CD4-positive, CD25-positive, alpha-beta regulatory T cell (primary cell): ENCODE data around the gene CDR2. TPM values are rescaled to one million over a fixed set of nuclear protein-coding genes. Genes with fewer than 3 reads are reported as not detected.

ENCODE experiments used
- ATAC-seq, 2 donors: fragments of 150-1000 bp; cut with Tn5 transposase; one replicate each; pipeline ENCODE4 v1.10.0; 2021; ENCODE audit warnings: low read depth in 2 of 2, moderate number of reproducible peaks in 2 of 2, moderate library complexity in 1 of 2
- DNase-seq, 3 donors: peaks; one replicate each; pipeline versions ENCODE4 v3.0.0 to v3.0.0-alpha.2; 2012 to 2022; ENCODE audit warnings: mixed read lengths in 1 of 3
- H3K27ac ChIP-seq: one replicate; pipeline ENCODE4 v1.7.0; 2013; ENCODE audit warnings: mild to moderate bottlenecking, low read length; ENCODE audit not compliant: insufficient read depth, poor library complexity, severe bottlenecking
- H3K27me3 ChIP-seq: one replicate; pipeline ENCODE4 v1.7.0; 2013; ENCODE audit warnings: low read length; ENCODE audit not compliant: control insufficient read depth, insufficient read depth
- H3K36me3 ChIP-seq: one replicate; pipeline ENCODE4 v1.7.0; 2013; ENCODE audit warnings: mild to moderate bottlenecking, low read length, moderate library complexity; ENCODE audit not compliant: control insufficient read depth, insufficient read depth
- H3K4me1 ChIP-seq: 2 replicates; pipeline ENCODE4 v1.7.0; 2013; ENCODE audit warnings: mild to moderate bottlenecking, low read length; ENCODE audit not compliant: insufficient read depth, control insufficient read depth, poor library complexity, severe bottlenecking
- H3K4me3 ChIP-seq: one replicate; pipeline ENCODE4 v1.7.0; 2013; ENCODE audit warnings: low read depth, mild to moderate bottlenecking, low read length, moderate library complexity
- H3K9me3 ChIP-seq, 2 experiments: 1 replicate in 1 of 2; 2 replicates in 1 of 2; pipeline ENCODE4 v1.7.0; 2013; ENCODE audit warnings: low read length in 2 of 2, mild to moderate bottlenecking in 1 of 2, moderate library complexity in 1 of 2; ENCODE audit not compliant: control insufficient read depth in 2 of 2
- H3K27ac Mint-ChIP-seq, 3 donors: one replicate each; pipeline ENCODE4 v1.8.0; 2020 to 2022; ENCODE audit warnings: mild to moderate bottlenecking in 3 of 3, mixed read lengths in 3 of 3, moderate library complexity in 2 of 3
- H3K27me3 Mint-ChIP-seq: one replicate; pipeline ENCODE4 v1.8.0; 2022; ENCODE audit warnings: mild to moderate bottlenecking, mixed read lengths
- H3K36me3 Mint-ChIP-seq: one replicate; pipeline ENCODE4 v1.8.0; 2020; ENCODE audit warnings: mixed read lengths
- H3K4me1 Mint-ChIP-seq, 4 donors: one replicate each; pipeline ENCODE4 v1.8.0; 2020 to 2022; ENCODE audit warnings: mixed read lengths in 4 of 4, mild to moderate bottlenecking in 1 of 4
- H3K4me3 Mint-ChIP-seq, 4 donors: one replicate each; pipeline ENCODE4 v1.8.0; 2020 to 2022; ENCODE audit warnings: mild to moderate bottlenecking in 4 of 4, mixed read lengths in 4 of 4, moderate library complexity in 3 of 4
- H3K9me3 Mint-ChIP-seq, 7 donors: one replicate each; pipeline ENCODE4 v1.8.0; 2020 to 2022; ENCODE audit warnings: mixed read lengths in 7 of 7, mild to moderate bottlenecking in 3 of 7, moderate library complexity in 2 of 7
- polyA plus RNA-seq, 4 donors: library from polyadenylated mRNA; unstranded; fragments of 300-500 nt; fragmentation: Illumina TruSeq; gene quantifications; one replicate each; pipeline ENCODE4 v1.2.3, GENCODE V29; 2021
- total RNA-seq: library from RNA; stranded (reverse); gene quantifications from one replicate; pipeline ENCODE4 v1.2.3, GENCODE V29; 2022

Gene CDR2
- total and polyA plus RNA-seq, 5 donors from 2014 or later, result 64.7 to 90.2 (median 75.6) TPM

DNA sequence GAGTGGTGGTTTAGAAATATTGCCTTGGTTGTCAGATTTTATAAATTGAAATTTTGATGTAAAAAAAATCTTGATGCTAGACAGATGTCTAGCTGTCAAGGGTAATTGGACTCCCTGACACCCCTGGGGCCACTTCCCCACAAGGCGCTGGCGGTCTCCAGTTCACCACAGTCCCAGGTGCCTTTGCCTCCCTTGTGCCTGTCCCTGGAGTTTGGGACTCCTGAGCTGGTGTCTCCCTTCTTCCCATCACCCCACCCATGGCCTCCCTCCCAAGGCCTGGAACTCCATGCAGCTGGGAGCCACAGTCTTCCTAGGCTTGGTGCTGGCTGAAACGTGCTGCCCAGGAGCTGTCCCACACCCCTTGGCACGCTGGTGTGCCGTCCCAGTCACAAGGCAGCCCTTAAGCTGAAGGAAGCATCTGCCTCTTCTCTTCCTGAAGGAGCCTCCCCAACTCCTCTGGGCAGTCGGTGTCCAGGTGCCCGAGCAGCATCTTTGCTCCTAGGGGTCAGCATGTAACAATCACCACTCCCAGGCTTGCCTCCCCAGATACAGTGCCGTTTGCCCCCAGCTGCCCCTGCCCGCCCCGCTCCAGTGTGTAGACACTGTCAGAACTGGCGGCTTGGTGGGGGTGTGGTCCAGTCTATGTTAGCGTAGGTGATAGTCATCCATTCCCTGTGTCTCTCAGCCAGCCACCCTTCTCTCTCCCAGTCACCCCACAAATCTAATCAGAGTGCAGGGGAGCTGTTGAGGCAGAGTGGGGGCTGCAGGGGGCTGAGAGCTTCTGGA, 51.1 kb downstream of the CDR2 start:
- Histone ChIP-seq H3K27ac (no peak overlapping the region), H3K4me1 (peaks cover under 1% of the 10 kb centered on the region), H3K4me3 (no peak overlapping the region), H3K27me3 (no peaks in the 10 kb centered on the region), H3K36me3 (peaks cover 75% of the 10 kb centered on the region), H3K9me3 (no peaks in the 10 kb centered on the region)
- DNase-seq (no peak), ATAC-seq (no peak)
- peak overlapping the region in 2 of 3 donors; percentile 41 to 69 for H3K27ac Mint-ChIP-seq
- no peak overlapping the region for H3K4me3 Mint-ChIP-seq
- H3K9me3 Mint-ChIP-seq, result no peaks in the 10 kb centered on the region
- H3K36me3 Mint-ChIP-seq, result peaks cover 22% of the 10 kb centered on the region
- H3K27me3 Mint-ChIP-seq, result no peaks in the 10 kb centered on the region
- H3K4me1 Mint-ChIP-seq, result peaks cover 6 to 12% (median 7%) of the 10 kb centered on the region in 4 donors

GRCh38 chr16:22322741-22323140, 51.7 kb downstream of the CDR2 start:
- Mint-ChIP-seq H3K36me3 (peaks cover 22% of the 10 kb centered on the region), H3K4me1 (peaks cover 6 to 12% (median 7%) of the 10 kb centered on the region in 4 donors), H3K4me3 (no peak overlapping the region), H3K9me3 (no peaks in the 10 kb centered on the region), H3K27me3 (no peaks in the 10 kb centered on the region), H3K27ac (peak overlapping the region in 1 of 3 donors; percentile 20)
- Histone ChIP-seq H3K36me3 (peaks cover 73% of the 10 kb centered on the region), H3K4me1 (no peaks in the 10 kb centered on the region), H3K4me3 (no peak overlapping the region), H3K27ac (no peak overlapping the region), H3K27me3 (no peaks in the 10 kb centered on the region), H3K9me3 (no peaks in the 10 kb centered on the region)
- DNase-seq (no peak), ATAC-seq (no peak)

GRCh38 chr16:22322021-22322471, 52.4 kb downstream of the CDR2 start:
- no peak overlapping the region for H3K4me3 Mint-ChIP-seq

DNA sequence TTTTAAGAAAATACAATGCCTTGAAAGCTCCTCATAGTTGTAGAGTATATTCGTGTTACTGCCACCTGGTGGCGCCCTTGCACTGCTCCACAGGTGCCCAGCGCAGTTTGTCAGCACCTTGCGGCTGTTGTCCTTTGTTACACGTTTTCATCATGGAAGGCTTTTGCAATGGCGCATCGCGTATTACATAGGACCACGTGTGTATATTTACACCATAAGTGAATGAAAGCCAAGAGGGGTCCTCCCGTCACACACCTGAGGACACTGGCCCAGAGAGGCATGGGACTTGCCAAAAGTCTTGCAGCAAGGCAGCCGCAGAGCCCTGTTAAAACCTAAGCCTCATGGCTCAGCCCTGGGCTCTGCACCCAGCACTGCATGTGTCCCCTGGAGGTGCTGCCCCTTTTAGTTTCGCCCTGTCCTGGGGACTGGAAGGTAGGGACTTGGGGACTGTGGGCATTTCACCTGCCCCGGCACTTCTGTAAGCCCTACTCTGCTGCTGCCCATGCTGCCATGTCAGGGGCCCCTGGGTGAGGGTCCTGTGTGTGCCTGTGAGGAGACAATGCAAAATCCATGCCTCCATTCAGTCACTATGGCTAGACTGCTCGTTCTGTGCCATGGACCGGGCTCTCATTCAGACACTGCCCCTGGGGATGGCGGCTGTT, 52.9 kb downstream of the CDR2 start:
- H3K9me3 ChIP-seq, result no peaks in the 10 kb centered on the region
- H3K4me3 ChIP-seq, result no peak overlapping the region
- no peaks in the 10 kb centered on the region for H3K4me1 ChIP-seq
- H3K27me3 ChIP-seq, result no peaks in the 10 kb centered on the region
- H3K4me1 Mint-ChIP-seq, result peaks cover 5 to 6% (median 6%) of the 10 kb centered on the region in 4 donors
- no peak overlapping the region for H3K27ac ChIP-seq
- peak overlapping the region in 2 of 3 donors; percentile 71 to 87 for H3K27ac Mint-ChIP-seq
- H3K36me3 Mint-ChIP-seq, result peaks cover 21% of the 10 kb centered on the region
- no peaks in the 10 kb centered on the region for H3K27me3 Mint-ChIP-seq
- peak; percentile 73 to 79 for ATAC-seq
- peaks cover 72% of the 10 kb centered on the region for H3K36me3 ChIP-seq
- H3K4me3 Mint-ChIP-seq, result peak overlapping the region in 1 of 4 donors; percentile 66
- peak; percentile 54 to 84 (median 76) for DNase-seq
- H3K9me3 Mint-ChIP-seq, result no peaks in the 10 kb centered on the region

More at GRCh38 chr16:22322021-22322471, 52.4 kb downstream of the CDR2 start:
- Histone ChIP-seq H3K9me3 (no peaks in the 10 kb centered on the region), H3K27ac (no peak overlapping the region), H3K36me3 (peaks cover 73% of the 10 kb centered on the region), H3K4me1 (no peaks in the 10 kb centered on the region), H3K4me3 (no peak overlapping the region), H3K27me3 (no peaks in the 10 kb centered on the region)
- no peaks in the 10 kb centered on the region for H3K9me3 Mint-ChIP-seq
- H3K36me3 Mint-ChIP-seq, result peaks cover 22% of the 10 kb centered on the region
- H3K4me1 Mint-ChIP-seq, result peaks cover 6 to 8% (median 6%) of the 10 kb centered on the region in 4 donors
- ATAC-seq (no peak), DNase-seq (no peak)
- H3K27me3 Mint-ChIP-seq, result no peaks in the 10 kb centered on the region
- H3K27ac Mint-ChIP-seq, result peak overlapping the region in 1 of 3 donors; percentile 84

DNA sequence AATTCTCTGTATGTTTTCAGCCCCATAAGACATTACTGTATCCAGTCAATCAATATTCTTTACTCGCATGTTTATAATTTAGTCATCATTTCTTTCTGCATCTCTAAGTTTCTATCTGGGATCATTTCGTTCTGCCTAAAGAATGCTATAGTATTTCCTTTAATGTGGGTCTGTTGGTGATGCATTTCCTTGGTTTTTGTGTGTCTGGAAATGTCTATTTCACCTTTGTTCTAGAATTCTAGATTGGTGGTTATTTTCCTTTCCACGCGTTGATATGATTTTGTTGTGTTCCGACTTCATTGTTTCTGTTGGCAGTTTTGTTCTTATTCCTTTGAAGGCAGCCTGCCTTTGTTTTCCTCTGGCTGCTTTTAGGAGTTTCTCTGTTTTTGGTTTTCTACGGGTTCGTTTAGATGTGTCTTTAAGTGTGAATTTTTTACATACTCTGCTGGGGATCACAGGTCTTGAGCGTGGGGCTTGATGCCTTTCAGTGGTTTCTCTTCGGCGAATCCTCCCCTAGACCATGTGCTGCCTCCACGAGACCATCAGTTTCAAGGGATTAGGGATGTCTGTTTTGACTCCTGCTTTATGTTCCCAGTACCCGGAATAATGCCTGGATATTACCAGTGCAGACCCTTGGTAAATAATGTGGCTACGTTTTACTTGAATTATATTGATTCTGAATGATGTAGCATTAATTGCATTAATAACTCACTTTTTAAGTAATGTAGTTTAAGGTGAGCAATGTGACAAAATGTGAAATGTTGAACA, 53.7 kb downstream of the CDR2 start:
- no peaks in the 10 kb centered on the region for H3K27me3 ChIP-seq
- ATAC-seq, result no peak

GRCh38 chr16:22318690-22319358, 55.6 kb downstream of the CDR2 start:
- H3K27me3 Mint-ChIP-seq, result no peaks in the 10 kb centered on the region
- Histone ChIP-seq H3K9me3 (no peaks in the 10 kb centered on the region), H3K36me3 (peaks cover 70% of the 10 kb centered on the region), H3K27me3 (no peaks in the 10 kb centered on the region), H3K27ac (no peak overlapping the region), H3K4me3 (no peak overlapping the region), H3K4me1 (no peaks in the 10 kb centered on the region)
- ATAC-seq (no peak), DNase-seq (peak; percentile 32 to 57 (median 51))
- no peak overlapping the region for H3K4me3 Mint-ChIP-seq
- peaks cover 5 to 6% (median 6%) of the 10 kb centered on the region in 4 donors for H3K4me1 Mint-ChIP-seq
- peaks cover 34% of the 10 kb centered on the region for H3K36me3 Mint-ChIP-seq
- no peak overlapping the region for H3K27ac Mint-ChIP-seq
- H3K9me3 Mint-ChIP-seq, result peaks cover 0 to 1% (median 0%) of the 10 kb centered on the region in 7 donors

More for the DNA sequence above, 53.7 kb downstream of the CDR2 start:
- H3K36me3 ChIP-seq, result peaks cover 74% of the 10 kb centered on the region
- Mint-ChIP-seq H3K4me3 (peak overlapping the region in 1 of 4 donors; percentile 66), H3K36me3 (peaks cover 25% of the 10 kb centered on the region), H3K9me3 (no peaks in the 10 kb centered on the region), H3K27me3 (no peaks in the 10 kb centered on the region), H3K27ac (peak overlapping the region in 1 of 3 donors; percentile 71), H3K4me1 (peaks cover 5 to 6% (median 6%) of the 10 kb centered on the region in 4 donors)
- H3K4me3 ChIP-seq, result no peak overlapping the region
- H3K4me1 ChIP-seq, result no peaks in the 10 kb centered on the region
- no peaks in the 10 kb centered on the region for H3K9me3 ChIP-seq
- no peak overlapping the region for H3K27ac ChIP-seq
- DNase-seq, result no peak

- no peak for DNase-seq
These were observed 56.8 kb downstream of the CDR2 start for GRCh38 chr16:22317625-22318024.

More at GRCh38 chr16:22317625-22318024, 56.8 kb downstream of the CDR2 start:
- H3K9me3 Mint-ChIP-seq, result peaks cover 0 to 1% (median 0%) of the 10 kb centered on the region in 7 donors
- Histone ChIP-seq H3K27ac (no peak overlapping the region), H3K9me3 (no peaks in the 10 kb centered on the region), H3K36me3 (peaks cover 79% of the 10 kb centered on the region), H3K27me3 (no peaks in the 10 kb centered on the region), H3K4me1 (no peaks in the 10 kb centered on the region), H3K4me3 (no peak overlapping the region)
- no peak for ATAC-seq
- peaks cover 5 to 6% (median 6%) of the 10 kb centered on the region in 4 donors for H3K4me1 Mint-ChIP-seq
- H3K27ac Mint-ChIP-seq, result peak overlapping the region in 1 of 3 donors; percentile 21
- H3K36me3 Mint-ChIP-seq, result peaks cover 39% of the 10 kb centered on the region
- H3K27me3 Mint-ChIP-seq, result no peaks in the 10 kb centered on the region
- H3K4me3 Mint-ChIP-seq, result no peak overlapping the region
